Measurements from ENCODE around the gene FARP2. TPM values are rescaled to one million over a fixed set of nuclear protein-coding genes. Genes with fewer than 3 reads are reported as not detected.

FARP2 gene
- 100 to 1,000 TPM in 2 of 4 donors, 10 to 100 TPM in 2; 42.7 to 229 (median 93.2) TPM for total RNA-seq

GRCh38 chr2:241355983-241356870 is at the start of gene FARP2:
TSS of gene FARP2 (plus strand) at chr2:241356285. CDS start at chr2:241373108, 16,823 bp downstream.
- Histone ChIP-seq H3K9me3 (no peaks in the 10 kb centered on the region), H3K4me3 (peak within 1 kb of the TSS; percentile 77 to 98 (median 84)), H3K27me3 (no peaks in the 10 kb centered on the region), H3K4me1 (peaks cover 0 to 39% (median 28%) of the 10 kb centered on the region in 4 donors), H3K36me3 (peaks cover 0 to 32% (median 2%) of the 10 kb centered on the region in 3 donors), H3K27ac (peak within 1 kb of the TSS; percentile 81 to 98 (median 92))
- DNase-seq (ENCODE audit: low spot score in 2 of 2): peak; percentile 98 to 100
- TF ChIP-seq EP300 (IDR thresholded peaks at IDR 0.05) (peak in 1 of 2 donors; percentile 80), CTCF (IDR thresholded peaks at IDR 0.05) (peak in 1 of 5 experiments; percentile 11), POLR2A (IDR thresholded peaks at IDR 0.05) (peak; percentile 81 to 86)
- WGBS, 2 donors: 1 to 2% methylated on average over 18 to 26 of the region's 101 CpGs

- Histone ChIP-seq H3K4me1 (peaks cover 0 to 59% (median 19%) of the 10 kb centered on the region in 4 donors), H3K27ac (no peak overlapping the region), H3K36me3 (no peaks in the 10 kb centered on the region), H3K27me3 (no peaks in the 10 kb centered on the region), H3K4me3 (no peak overlapping the region), H3K9me3 (no peaks in the 10 kb centered on the region)
- TF ChIP-seq CTCF (IDR thresholded peaks at IDR 0.05) (no peak), EP300 (IDR thresholded peaks at IDR 0.05) (no peak), POLR2A (IDR thresholded peaks at IDR 0.05) (no peak)
- DNase-seq (ENCODE audit: low spot score in 2 of 2): no peak
- 75 to 91% methylated on average over 6 of the region's 6 CpGs for WGBS, 2 donors
Observed at GRCh38 chr2:241307055-241307454, 49.0 kb upstream of the FARP2 start.

GRCh38 chr2:241308267-241308666 is 47.8 kb upstream of the FARP2 start:
- no peaks in the 10 kb centered on the region for H3K36me3 ChIP-seq
- no peak overlapping the region for H3K27ac ChIP-seq
- TF ChIP-seq POLR2A (IDR thresholded peaks at IDR 0.05) (no peak), CTCF (IDR thresholded peaks at IDR 0.05) (no peak), EP300 (IDR thresholded peaks at IDR 0.05) (no peak)
- no peak overlapping the region for H3K4me3 ChIP-seq
- WGBS, 2 donors: 70 to 79% methylated on average over 5 of the region's 5 CpGs
- peaks cover 0 to 59% (median 13%) of the 10 kb centered on the region in 4 donors for H3K4me1 ChIP-seq
- no peaks in the 10 kb centered on the region for H3K27me3 ChIP-seq
- DNase-seq (ENCODE audit: low spot score in 2 of 2): no peak
- no peaks in the 10 kb centered on the region for H3K9me3 ChIP-seq

GRCh38 chr2:241308832-241309500 is 47.1 kb upstream of the FARP2 start:
- Histone ChIP-seq H3K9me3 (no peaks in the 10 kb centered on the region), H3K4me1 (peaks cover 0 to 60% (median 18%) of the 10 kb centered on the region in 4 donors), H3K4me3 (no peak overlapping the region), H3K27ac (no peak overlapping the region), H3K27me3 (no peaks in the 10 kb centered on the region), H3K36me3 (no peaks in the 10 kb centered on the region)
- DNase-seq (ENCODE audit: low spot score in 2 of 2): no peak
- 85 to 89% methylated on average over 18 of the region's 18 CpGs for WGBS, 2 donors
- TF ChIP-seq EP300 (IDR thresholded peaks at IDR 0.05) (no peak), POLR2A (IDR thresholded peaks at IDR 0.05) (no peak), CTCF (IDR thresholded peaks at IDR 0.05) (no peak)
